ENCODE measurements around the gene PPP1R2C. TPM values are rescaled to one million over a fixed set of nuclear protein-coding genes. Genes with fewer than 3 reads are reported as not detected.

PPP1R2C gene
- total RNA-seq, 1 experiment from 2014 or later: not detected

- TF ChIP-seq, protein P1, sequence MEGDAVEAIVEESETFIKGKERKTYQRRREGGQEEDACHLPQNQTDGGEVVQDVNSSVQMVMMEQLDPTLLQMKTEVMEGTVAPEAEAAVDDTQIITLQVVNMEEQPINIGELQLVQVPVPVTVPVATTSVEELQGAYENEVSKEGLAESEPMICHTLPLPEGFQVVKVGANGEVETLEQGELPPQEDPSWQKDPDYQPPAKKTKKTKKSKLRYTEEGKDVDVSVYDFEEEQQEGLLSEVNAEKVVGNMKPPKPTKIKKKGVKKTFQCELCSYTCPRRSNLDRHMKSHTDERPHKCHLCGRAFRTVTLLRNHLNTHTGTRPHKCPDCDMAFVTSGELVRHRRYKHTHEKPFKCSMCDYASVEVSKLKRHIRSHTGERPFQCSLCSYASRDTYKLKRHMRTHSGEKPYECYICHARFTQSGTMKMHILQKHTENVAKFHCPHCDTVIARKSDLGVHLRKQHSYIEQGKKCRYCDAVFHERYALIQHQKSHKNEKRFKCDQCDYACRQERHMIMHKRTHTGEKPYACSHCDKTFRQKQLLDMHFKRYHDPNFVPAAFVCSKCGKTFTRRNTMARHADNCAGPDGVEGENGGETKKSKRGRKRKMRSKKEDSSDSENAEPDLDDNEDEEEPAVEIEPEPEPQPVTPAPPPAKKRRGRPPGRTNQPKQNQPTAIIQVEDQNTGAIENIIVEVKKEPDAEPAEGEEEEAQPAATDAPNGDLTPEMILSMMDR (IDR thresholded peaks at IDR 0.05; ENCODE audit: unreplicated experiment): no peak
- intact Hi-C loops (cut with micrococcal nuclease; ENCODE audit: unreplicated experiment): no loop called here
- no peak for DNase-seq
- Mint-ChIP-seq H3K9me3 (ENCODE audit: low read depth, unreplicated experiment) (peaks cover 3% of the 10 kb centered on the region), H3K27me3 (ENCODE audit: unreplicated experiment) (no peaks in the 10 kb centered on the region), H3K4me3 (ENCODE audit: low read depth, unreplicated experiment) (no peak overlapping the region), H3K27ac (ENCODE audit: unreplicated experiment) (no peak overlapping the region), H3K4me1 (ENCODE audit: low read depth, unreplicated experiment) (peaks cover 42% of the 10 kb centered on the region), H3K36me3 (ENCODE audit: insufficient read depth, unreplicated experiment) (no peaks in the 10 kb centered on the region)
- BruUV-seq (replicated peaks): no TSS peak
- CTCF ChIA-PET: no interaction called here
Measured at GRCh38 chrX:42752730-42753129, 25.2 kb downstream of the PPP1R2C start.

GRCh38 chrX:42751573-42751972 is 26.4 kb downstream of the PPP1R2C start:
- DNase-seq: no peak
- CTCF ChIA-PET: no interaction called here
- H3K36me3 Mint-ChIP-seq (ENCODE audit: insufficient read depth, unreplicated experiment): no peaks in the 10 kb centered on the region
- no peak overlapping the region for H3K27ac Mint-ChIP-seq (ENCODE audit: unreplicated experiment)
- H3K4me1 Mint-ChIP-seq (ENCODE audit: low read depth, unreplicated experiment): peaks cover 35% of the 10 kb centered on the region
- no peaks in the 10 kb centered on the region for H3K27me3 Mint-ChIP-seq (ENCODE audit: unreplicated experiment)
- peaks cover 3% of the 10 kb centered on the region for H3K9me3 Mint-ChIP-seq (ENCODE audit: low read depth, unreplicated experiment)
- no TSS peak for BruUV-seq (replicated peaks)
- intact Hi-C loops (cut with micrococcal nuclease; ENCODE audit: unreplicated experiment): no loop called here
- TF ChIP-seq, protein P1 (IDR thresholded peaks at IDR 0.05; ENCODE audit: unreplicated experiment): no peak
- H3K4me3 Mint-ChIP-seq (ENCODE audit: low read depth, unreplicated experiment): no peak overlapping the region

DNA sequence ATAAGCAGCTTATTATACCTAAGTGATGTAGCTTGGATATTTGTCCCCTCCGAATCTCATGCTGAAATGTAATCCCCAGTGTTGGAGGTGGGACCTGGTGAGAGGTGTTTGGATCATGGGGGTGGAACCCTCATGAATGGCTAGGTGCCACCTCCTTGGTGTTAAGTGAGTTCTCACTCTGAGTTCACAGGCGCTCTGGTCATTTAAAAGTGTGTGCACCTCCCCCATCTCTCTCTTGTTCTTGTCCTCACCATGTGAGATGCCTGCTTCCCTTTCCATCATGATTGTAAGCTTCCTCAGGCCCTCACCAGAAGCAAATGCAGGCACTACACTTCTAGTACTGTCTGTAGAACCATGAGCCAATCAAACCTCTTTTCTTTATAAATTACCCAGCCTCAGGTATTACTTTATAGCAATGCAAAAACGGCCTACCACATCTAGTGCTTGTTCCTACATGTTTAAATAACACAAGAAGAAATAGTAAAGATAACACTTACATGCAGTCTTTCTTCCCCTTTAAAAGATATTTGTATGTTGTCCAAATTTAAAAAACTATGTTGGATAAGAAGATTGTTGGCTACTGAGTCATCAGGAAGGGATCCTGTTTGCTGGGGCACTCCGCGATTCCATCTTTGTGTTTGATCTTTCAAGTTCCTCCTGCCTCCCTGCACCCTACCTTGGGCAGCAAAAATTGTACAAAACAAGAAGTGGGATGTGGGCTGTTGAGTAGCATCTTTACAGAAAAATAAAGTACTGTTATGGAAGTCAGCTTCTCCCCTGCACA is 29.7 kb downstream of the PPP1R2C start:
- no TSS peak for BruUV-seq (replicated peaks)
- Mint-ChIP-seq H3K27me3 (ENCODE audit: unreplicated experiment) (no peaks in the 10 kb centered on the region), H3K4me1 (ENCODE audit: low read depth, unreplicated experiment) (peaks cover 13% of the 10 kb centered on the region), H3K9me3 (ENCODE audit: low read depth, unreplicated experiment) (peaks cover 3% of the 10 kb centered on the region), H3K36me3 (ENCODE audit: insufficient read depth, unreplicated experiment) (no peaks in the 10 kb centered on the region), H3K4me3 (ENCODE audit: low read depth, unreplicated experiment) (no peak overlapping the region), H3K27ac (ENCODE audit: unreplicated experiment) (peak overlapping the region; percentile 33)
- TF ChIP-seq, protein P1 (IDR thresholded peaks at IDR 0.05; ENCODE audit: unreplicated experiment): no peak
- no peak for DNase-seq
- intact Hi-C loops (cut with micrococcal nuclease; ENCODE audit: unreplicated experiment): no loop called here
- CTCF ChIA-PET: no interaction called here

DNA sequence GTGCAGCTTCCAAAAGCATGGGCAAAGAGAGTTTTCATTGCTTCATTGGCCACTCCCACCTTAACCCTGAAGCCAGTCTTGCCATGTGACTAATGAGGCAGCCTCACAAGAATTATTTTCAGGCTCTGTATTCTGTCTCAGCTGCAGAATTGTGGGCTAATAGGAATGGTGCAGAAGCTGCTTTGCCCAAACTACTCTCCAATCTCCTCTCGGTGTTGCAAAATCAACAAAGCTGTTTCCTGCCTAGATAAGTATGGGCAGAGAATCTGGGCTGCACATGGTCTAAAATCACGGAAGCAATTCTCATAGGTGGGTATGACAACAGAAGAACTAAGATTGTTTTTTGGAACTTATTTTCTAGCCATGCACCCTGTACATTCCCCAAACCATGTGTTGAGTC is 31.4 kb downstream of the PPP1R2C start:
- no peak overlapping the region for H3K4me3 Mint-ChIP-seq (ENCODE audit: low read depth, unreplicated experiment)
- intact Hi-C loops (cut with micrococcal nuclease; ENCODE audit: unreplicated experiment): no loop called here

More for the DNA sequence above, 31.4 kb downstream of the PPP1R2C start:
- CTCF ChIA-PET: no interaction called here
- Mint-ChIP-seq H3K27me3 (ENCODE audit: unreplicated experiment) (no peaks in the 10 kb centered on the region), H3K4me1 (ENCODE audit: low read depth, unreplicated experiment) (peaks cover 13% of the 10 kb centered on the region), H3K9me3 (ENCODE audit: low read depth, unreplicated experiment) (peaks cover 3% of the 10 kb centered on the region), H3K27ac (ENCODE audit: unreplicated experiment) (no peak overlapping the region), H3K36me3 (ENCODE audit: insufficient read depth, unreplicated experiment) (no peaks in the 10 kb centered on the region)
- TF ChIP-seq, protein P1 (IDR thresholded peaks at IDR 0.05; ENCODE audit: unreplicated experiment): no peak
- DNase-seq: no peak
- no TSS peak for BruUV-seq (replicated peaks)
